ENCODE measurements around the gene GAS6.

DNA sequence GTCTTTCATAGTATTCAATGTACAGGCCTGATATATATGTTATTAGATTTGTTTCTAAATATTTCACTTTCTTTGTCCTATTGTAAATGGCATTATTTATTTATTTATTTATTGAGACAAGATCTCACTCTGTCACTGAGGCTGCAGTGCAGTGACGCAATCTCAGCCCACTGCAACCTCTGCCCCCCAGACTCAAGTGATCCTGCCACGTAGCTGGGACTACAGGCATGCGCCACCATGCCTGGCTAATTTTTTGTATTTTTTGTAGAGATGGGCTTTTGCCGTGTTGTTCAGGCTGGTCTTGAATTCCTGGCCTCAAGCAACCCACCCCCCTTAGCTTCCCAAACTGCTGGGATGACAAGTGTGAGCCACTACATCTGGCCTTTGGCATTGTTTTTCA, 5.4 kb upstream of the GAS6 start:
- TF ChIP-seq MXI1 (IDR thresholded peaks at IDR 0.05; ENCODE audit: low read depth, low read length) (no peak), JUN (IDR thresholded peaks at IDR 0.05; ENCODE audit: borderline replicate concordance, low read depth, low read length) (no peak), JUN (CRISPR knock-in tag; IDR thresholded peaks at IDR 0.05; ENCODE audit: borderline replicate concordance) (no peak), RAD21 (CRISPR knock-in tag; conservative IDR thresholded peaks at IDR 0.05 in 1 of 2, IDR thresholded peaks at IDR 0.05 in 1 of 2) (no peak), ZNF24 (IDR thresholded peaks at IDR 0.05) (no peak), SREBF1 (IDR thresholded peaks at IDR 0.05; ENCODE audit: borderline replicate concordance, low read depth, low read length) (no peak), ZFX (CRISPR knock-in tag; IDR thresholded peaks at IDR 0.05) (no peak), HMGN3 (IDR thresholded peaks at IDR 0.05; ENCODE audit: borderline replicate concordance, extremely low read depth, insufficient read length, low read depth, low read length) (no peak), SOX6 (IDR thresholded peaks at IDR 0.05) (no peak), YY1 (IDR thresholded peaks at IDR 0.05; ENCODE audit: borderline replicate concordance in 1 of 3, control insufficient read depth in 1 of 3, extremely low read depth in 1 of 3, insufficient read depth in 3 of 3, insufficient read length in 1 of 3, insufficient replicate concordance in 2 of 3, low read depth in 1 of 3, low read length in 2 of 3) (no peak), NFATC3 (IDR thresholded peaks at IDR 0.05) (no peak), ZNF551 (CRISPR knock-in tag; IDR thresholded peaks at IDR 0.05) (no peak)
- TF ChIP-seq, protein P1, sequence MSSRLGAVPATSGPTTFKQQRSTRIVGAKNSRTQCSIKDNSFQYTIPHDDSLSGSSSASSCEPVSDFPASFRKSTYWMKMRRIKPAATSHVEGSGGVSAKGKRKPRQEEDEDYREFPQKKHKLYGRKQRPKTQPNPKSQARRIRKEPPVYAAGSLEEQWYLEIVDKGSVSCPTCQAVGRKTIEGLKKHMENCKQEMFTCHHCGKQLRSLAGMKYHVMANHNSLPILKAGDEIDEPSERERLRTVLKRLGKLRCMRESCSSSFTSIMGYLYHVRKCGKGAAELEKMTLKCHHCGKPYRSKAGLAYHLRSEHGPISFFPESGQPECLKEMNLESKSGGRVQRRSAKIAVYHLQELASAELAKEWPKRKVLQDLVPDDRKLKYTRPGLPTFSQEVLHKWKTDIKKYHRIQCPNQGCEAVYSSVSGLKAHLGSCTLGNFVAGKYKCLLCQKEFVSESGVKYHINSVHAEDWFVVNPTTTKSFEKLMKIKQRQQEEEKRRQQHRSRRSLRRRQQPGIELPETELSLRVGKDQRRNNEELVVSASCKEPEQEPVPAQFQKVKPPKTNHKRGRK (tag; IDR thresholded peaks at IDR 0.05), result no peak
- TF ChIP-seq, protein P2, sequence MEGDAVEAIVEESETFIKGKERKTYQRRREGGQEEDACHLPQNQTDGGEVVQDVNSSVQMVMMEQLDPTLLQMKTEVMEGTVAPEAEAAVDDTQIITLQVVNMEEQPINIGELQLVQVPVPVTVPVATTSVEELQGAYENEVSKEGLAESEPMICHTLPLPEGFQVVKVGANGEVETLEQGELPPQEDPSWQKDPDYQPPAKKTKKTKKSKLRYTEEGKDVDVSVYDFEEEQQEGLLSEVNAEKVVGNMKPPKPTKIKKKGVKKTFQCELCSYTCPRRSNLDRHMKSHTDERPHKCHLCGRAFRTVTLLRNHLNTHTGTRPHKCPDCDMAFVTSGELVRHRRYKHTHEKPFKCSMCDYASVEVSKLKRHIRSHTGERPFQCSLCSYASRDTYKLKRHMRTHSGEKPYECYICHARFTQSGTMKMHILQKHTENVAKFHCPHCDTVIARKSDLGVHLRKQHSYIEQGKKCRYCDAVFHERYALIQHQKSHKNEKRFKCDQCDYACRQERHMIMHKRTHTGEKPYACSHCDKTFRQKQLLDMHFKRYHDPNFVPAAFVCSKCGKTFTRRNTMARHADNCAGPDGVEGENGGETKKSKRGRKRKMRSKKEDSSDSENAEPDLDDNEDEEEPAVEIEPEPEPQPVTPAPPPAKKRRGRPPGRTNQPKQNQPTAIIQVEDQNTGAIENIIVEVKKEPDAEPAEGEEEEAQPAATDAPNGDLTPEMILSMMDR (IDR thresholded peaks at IDR 0.05 in 2 of 3, conservative IDR thresholded peaks at IDR 0.05 in 1 of 3; ENCODE audit: insufficient read depth in 2 of 3, low read depth in 1 of 3, low read length in 3 of 3), result no peak

Measured in K562 (cell line).